Stomach (tissue), 9 donors: ENCODE results near the gene COL21A1. TPM values are rescaled to one million over a fixed set of nuclear protein-coding genes. Genes with fewer than 3 reads are reported as not detected.
A peak's percentile ranks its signal among the peaks of the same experiment; 100 is the strongest.

ENCODE experiments used
- DNase-seq, 2 donors: peaks; one replicate each; pipeline versions ENCODE4 v3.0.0 to v3.0.0-alpha.2; 2013 to 2019
- H3K27ac ChIP-seq, 5 donors: fragments of 200-600 bp in 4 of 5; sonication (generic) in 4 of 5; one replicate each; pipeline ENCODE4 v1.5.1; 2013 to 2019; ENCODE audit warnings: mild to moderate bottlenecking in 1 of 5, moderate library complexity in 1 of 5
- H3K27me3 ChIP-seq, 3 donors: fragments of 200-600 bp; sonication (generic); one replicate each; pipeline ENCODE4 v1.5.1; 2017 to 2019; ENCODE audit warnings: mixed run types in 1 of 3
- H3K36me3 ChIP-seq, 4 donors: fragments of 200-600 bp; sonication (generic); 1 replicate in 3 of 4; 2 replicates in 1 of 4; pipeline ENCODE4 v1.5.1; 2016 to 2019
- H3K4me1 ChIP-seq, 4 donors: fragments of 200-600 bp; sonication (generic); one replicate each; pipeline ENCODE4 v1.5.1; 2016 to 2019
- H3K4me3 ChIP-seq, 4 donors: fragments of 200-600 bp; sonication (generic) in 3 of 4; one replicate each; pipeline ENCODE4 v1.5.1; 2016 to 2019; ENCODE audit warnings: mild to moderate bottlenecking in 1 of 4
- H3K9me3 ChIP-seq, 4 donors: fragments of 200-600 bp; sonication (generic); one replicate each; pipeline ENCODE4 v1.5.1; 2016 to 2019
- EP300 ChIP-seq: sonication (generic); formaldehyde crosslinking; IDR thresholded peaks from one replicate; pipeline ENCODE4 v1.6.1; 2017; ENCODE audit warnings: antibody characterized with exemption
- POLR2A ChIP-seq, 4 donors: fragments of 450-650 bp; IDR thresholded peaks; one replicate each; pipeline ENCODE4 v1.6.1; 2016; ENCODE audit warnings: antibody characterized with exemption in 4 of 4, control low read depth in 2 of 4, mild to moderate bottlenecking in 1 of 4, moderate library complexity in 1 of 4
- POLR2AphosphoS5 ChIP-seq, 3 donors: sonication (generic); formaldehyde crosslinking; IDR thresholded peaks; one replicate each; pipeline ENCODE4 v1.6.1; 2016; ENCODE audit warnings: antibody characterized with exemption in 3 of 3
- WGBS, 5 donors: extraction: QIAGEN DNeasy Blood & Tissue Kit in 3 of 5; methylation state at CpG; one replicate each; pipeline versions ENCODE4 v1.1.5 to v1.1.7; 2013 to 2018; 5-methylcytosine and 5-hydroxymethylcytosine counted together
- intact Hi-C: fragments of 100-400 bp; cut with DNase I; formaldehyde crosslinking; loops from one replicate; pipeline ENCODE4 v1.15.1; 2023; ENCODE audit warnings: low total_unique reads
- polyA plus RNA-seq, 3 donors: library from polyadenylated mRNA; stranded (reverse); fragments of 200-250 nt; gene quantifications; one replicate each; pipeline ENCODE4 v1.2.3, GENCODE V29; 2013
- total RNA-seq, 5 donors: library from RNA; depleted of rRNA; stranded (reverse); fragments of >200 nt; gene quantifications; one replicate each; pipeline versions ENCODE4 v1.1.0 to v1.2.3, GENCODE V29; 2014 to 2016
- TF ChIP-seq, protein P1 (sequence below), 7 experiments: fragments of 450-650 bp in 4 of 7; fragments of 200-600 bp in 3 of 7; sonication (generic) in 3 of 7; IDR thresholded peaks; one replicate each; pipeline ENCODE4 v1.5.1; 2016 to 2019; ENCODE audit warnings: antibody characterized with exemption in 7 of 7, control low read depth in 2 of 7, mild to moderate bottlenecking in 1 of 7
- donor health status: healthy with polysubstance abuse.
- donor health status: Bipolar disorder and iron deficiency.
- donor health status: healthy.

COL21A1 gene
- total and polyA plus RNA-seq, 8 donors, result 0.31 to 69.4 (median 4.1) TPM; not detected in 1

DNA sequence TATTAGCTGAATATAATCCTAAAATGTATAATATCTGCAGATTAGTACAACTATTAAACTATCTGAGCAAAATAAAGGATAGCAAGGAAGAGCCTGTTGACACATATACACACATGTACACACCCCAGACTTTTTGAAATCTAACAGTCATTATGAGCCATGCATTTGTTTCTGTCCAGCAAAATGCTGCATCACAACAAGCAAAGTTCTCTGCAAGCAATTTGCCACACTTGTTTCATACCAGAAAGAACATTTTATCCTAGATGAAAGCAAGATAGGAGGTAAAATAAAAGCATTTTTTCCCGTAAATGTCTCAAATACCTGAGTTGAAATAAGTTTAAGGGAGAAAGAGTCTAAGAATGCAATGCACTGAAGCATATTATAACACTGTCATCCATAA is 145.2 kb downstream of the COL21A1 start:
- 71 to 88% (median 85%) methylated on average over 1 of the region's 1 CpG for WGBS, 5 donors
- H3K36me3 ChIP-seq, result peaks cover 0 to 3% (median 0%) of the 10 kb centered on the region in 4 donors
- no peak overlapping the region for H3K4me3 ChIP-seq
- no peaks in the 10 kb centered on the region for H3K9me3 ChIP-seq
- H3K4me1 ChIP-seq, result no peaks in the 10 kb centered on the region
- no peak overlapping the region for H3K27ac ChIP-seq
- intact Hi-C loops, result no loop called here
- no peaks in the 10 kb centered on the region for H3K27me3 ChIP-seq
- TF ChIP-seq, protein P1, sequence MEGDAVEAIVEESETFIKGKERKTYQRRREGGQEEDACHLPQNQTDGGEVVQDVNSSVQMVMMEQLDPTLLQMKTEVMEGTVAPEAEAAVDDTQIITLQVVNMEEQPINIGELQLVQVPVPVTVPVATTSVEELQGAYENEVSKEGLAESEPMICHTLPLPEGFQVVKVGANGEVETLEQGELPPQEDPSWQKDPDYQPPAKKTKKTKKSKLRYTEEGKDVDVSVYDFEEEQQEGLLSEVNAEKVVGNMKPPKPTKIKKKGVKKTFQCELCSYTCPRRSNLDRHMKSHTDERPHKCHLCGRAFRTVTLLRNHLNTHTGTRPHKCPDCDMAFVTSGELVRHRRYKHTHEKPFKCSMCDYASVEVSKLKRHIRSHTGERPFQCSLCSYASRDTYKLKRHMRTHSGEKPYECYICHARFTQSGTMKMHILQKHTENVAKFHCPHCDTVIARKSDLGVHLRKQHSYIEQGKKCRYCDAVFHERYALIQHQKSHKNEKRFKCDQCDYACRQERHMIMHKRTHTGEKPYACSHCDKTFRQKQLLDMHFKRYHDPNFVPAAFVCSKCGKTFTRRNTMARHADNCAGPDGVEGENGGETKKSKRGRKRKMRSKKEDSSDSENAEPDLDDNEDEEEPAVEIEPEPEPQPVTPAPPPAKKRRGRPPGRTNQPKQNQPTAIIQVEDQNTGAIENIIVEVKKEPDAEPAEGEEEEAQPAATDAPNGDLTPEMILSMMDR (IDR thresholded peaks at IDR 0.05), result no peak
- no peak for TF ChIP-seq EP300
- no peak for DNase-seq

DNA sequence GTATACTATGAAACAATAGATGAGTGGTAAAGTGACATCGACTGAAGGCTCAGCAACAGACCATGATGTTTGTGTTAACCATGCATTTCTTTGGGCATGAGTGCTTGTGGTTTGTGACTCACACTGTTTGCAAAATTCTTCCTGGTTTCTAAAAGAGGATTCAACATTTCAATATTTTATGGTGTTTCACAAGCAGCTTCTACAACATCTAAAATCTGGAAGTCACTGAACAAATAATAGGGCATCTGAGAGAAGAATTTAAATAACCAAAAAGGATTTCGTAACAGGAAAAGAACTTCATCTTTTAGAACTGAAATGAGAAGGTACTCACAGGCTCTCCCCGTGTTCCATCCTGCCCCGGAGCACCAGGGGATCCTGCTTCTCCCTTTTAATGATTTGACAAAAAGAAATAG is 146.2 kb downstream of the COL21A1 start:
- 52 to 65% (median 60%) methylated on average over 4 of the region's 4 CpGs for WGBS, 5 donors
- no peak for DNase-seq
- Histone ChIP-seq H3K9me3 (no peaks in the 10 kb centered on the region), H3K36me3 (peaks cover 0 to 3% (median 0%) of the 10 kb centered on the region in 4 donors), H3K27me3 (no peaks in the 10 kb centered on the region), H3K27ac (no peak overlapping the region), H3K4me1 (no peaks in the 10 kb centered on the region), H3K4me3 (no peak overlapping the region)
- intact Hi-C loops, result no loop called here
- TF ChIP-seq POLR2A (IDR thresholded peaks at IDR 0.05), result no peak

DNA sequence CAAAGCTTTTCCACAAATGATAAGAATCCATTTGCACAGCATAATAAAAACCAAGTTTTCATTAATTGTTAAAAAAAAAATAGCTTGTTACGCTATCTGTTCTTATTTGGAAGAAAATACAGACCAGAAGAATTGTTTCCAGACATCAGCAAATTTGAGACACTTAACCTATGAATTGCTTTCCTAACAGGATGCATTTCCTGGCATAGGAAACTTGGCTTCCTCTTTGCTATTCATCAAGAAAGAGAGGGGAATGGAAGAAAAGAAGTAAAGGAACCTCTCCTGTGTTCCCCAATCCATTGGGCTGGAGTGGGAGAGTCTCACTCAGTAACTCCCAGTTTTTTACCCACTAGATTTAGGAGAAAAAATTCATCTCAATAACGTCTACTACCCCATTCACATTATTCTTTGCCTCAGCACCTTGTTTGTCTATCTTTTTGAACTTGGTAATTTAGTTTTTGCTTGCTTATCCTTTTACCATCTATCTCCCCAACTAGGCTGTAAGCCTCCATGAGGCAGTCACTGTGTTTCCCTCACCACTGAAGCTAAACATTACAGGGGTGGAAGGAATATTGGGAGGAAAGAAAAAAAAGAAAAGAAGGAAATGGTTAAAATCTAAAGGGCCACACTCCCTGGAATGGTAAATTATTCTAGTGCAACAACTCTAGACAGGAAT is 150.3 kb downstream of the COL21A1 start:
- DNase-seq, result peak in 1 of 2 donors; percentile 14
- WGBS, 5 donors, result 60 to 74% (median 64%) methylated on average over 2 of the region's 2 CpGs
- Histone ChIP-seq H3K9me3 (peaks cover 0 to 10% (median 2%) of the 10 kb centered on the region in 4 donors), H3K27me3 (no peaks in the 10 kb centered on the region), H3K27ac (no peak overlapping the region), H3K4me3 (no peak overlapping the region), H3K4me1 (no peaks in the 10 kb centered on the region), H3K36me3 (peaks cover 0 to 8% (median 0%) of the 10 kb centered on the region in 4 donors)
- intact Hi-C loops, result no loop called here
- TF ChIP-seq EP300, result no peak
- TF ChIP-seq, protein P1 (IDR thresholded peaks at IDR 0.05), result no peak

DNA sequence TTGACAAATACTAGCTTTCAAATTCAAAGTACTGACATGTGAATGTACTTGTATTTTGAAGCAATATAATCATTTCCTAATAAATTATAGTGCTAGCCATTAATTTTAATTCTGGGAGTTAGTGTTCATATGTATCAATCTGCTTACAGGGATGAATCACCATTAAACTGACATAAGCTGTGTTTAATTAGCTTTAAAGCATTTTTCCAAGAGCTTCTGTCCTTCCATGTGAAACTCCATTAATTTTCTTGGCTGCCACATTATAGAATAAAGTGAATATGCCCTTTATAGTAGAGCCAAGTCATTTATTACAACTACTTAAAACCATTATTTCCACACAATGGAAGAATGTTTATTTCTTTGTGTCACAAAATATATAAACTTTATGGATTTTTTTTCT is 150.8 kb downstream of the COL21A1 start:
- Histone ChIP-seq H3K9me3 (peaks cover 0 to 10% (median 2%) of the 10 kb centered on the region in 4 donors), H3K4me3 (no peak overlapping the region), H3K4me1 (no peaks in the 10 kb centered on the region), H3K27me3 (no peaks in the 10 kb centered on the region), H3K27ac (no peak overlapping the region), H3K36me3 (peaks cover 0 to 8% (median 0%) of the 10 kb centered on the region in 4 donors)
- intact Hi-C loops, result no loop called here
- TF ChIP-seq POLR2A (IDR thresholded peaks at IDR 0.05), result no peak
- no peak for TF ChIP-seq EP300
- TF ChIP-seq, protein P1 (IDR thresholded peaks at IDR 0.05), result no peak
- TF ChIP-seq POLR2AphosphoS5 (IDR thresholded peaks at IDR 0.05), result no peak
- no peak for DNase-seq

DNA sequence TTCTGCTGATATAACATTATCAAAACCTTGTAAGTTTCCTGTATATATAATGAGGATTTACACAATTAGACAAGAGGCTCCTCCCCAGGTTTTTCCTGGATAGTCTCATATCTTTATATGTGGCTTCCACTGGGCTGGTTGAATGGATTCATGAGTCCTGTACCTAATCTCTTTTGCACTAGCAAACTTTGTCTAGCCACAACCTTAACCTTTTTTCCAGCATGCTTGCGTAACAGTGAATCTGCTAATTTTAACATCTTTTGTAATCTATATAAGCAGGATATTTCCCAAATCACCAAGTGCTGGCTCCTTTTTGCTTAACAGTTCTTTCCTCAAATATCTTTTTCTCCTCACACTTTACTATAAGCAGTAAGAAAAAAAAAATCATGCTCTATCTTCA is 153.6 kb downstream of the COL21A1 start:
- TF ChIP-seq POLR2AphosphoS5 (IDR thresholded peaks at IDR 0.05), result no peak
- TF ChIP-seq POLR2A (IDR thresholded peaks at IDR 0.05), result no peak
- no peak for TF ChIP-seq EP300
- TF ChIP-seq, protein P1 (IDR thresholded peaks at IDR 0.05), result no peak
- H3K36me3 ChIP-seq, result peaks cover 0 to 4% (median 0%) of the 10 kb centered on the region in 4 donors
- H3K9me3 ChIP-seq, result peaks cover 0 to 11% (median 2%) of the 10 kb centered on the region in 4 donors
- H3K27me3 ChIP-seq, result no peaks in the 10 kb centered on the region
- DNase-seq, result no peak
- H3K27ac ChIP-seq, result no peak overlapping the region
- WGBS, 5 donors, result 82 to 95% (median 91%) methylated on average over 1 of the region's 1 CpG
- intact Hi-C loops, result no loop called here
- no peak overlapping the region for H3K4me3 ChIP-seq
- no peaks in the 10 kb centered on the region for H3K4me1 ChIP-seq
